Measurements from ENCODE around the gene ECHS1.
"Not testable (repeated sequence)": the region's sequence is repeated elsewhere in the genome, so short reads cannot be mapped to it uniquely, and the experiment has no call there.

Gene ECHS1

DNA sequence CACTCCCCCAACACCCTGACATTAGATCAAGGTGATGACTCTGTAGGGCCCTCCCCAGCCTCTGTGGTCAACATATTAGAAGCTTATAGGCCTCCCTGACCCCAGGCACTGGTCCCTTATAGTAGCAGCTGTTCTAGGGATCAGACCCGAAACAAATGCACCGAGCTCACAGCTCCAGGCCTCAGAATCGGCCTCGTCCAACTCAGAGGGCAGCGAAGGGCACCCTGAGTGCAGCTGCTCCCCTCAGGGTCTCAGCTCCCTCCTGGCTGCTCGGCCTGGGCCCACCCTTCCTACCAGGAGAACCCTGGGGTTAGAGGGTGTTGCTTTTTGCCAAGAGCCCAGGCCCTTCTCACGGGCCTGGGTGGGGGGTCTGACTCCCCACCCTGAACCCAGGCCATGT is 5.0 kb downstream of the ECHS1 start:
- Histone ChIP-seq H3K4me1 (ENCODE audit: control insufficient read depth, insufficient read depth, low read length) (peaks cover 2% of the 10 kb centered on the region), H3K27ac (ENCODE audit: low read depth, low read length) (no peak overlapping the region), H3K36me3 (ENCODE audit: control insufficient read depth, insufficient read depth, low read length) (peaks cover 37% of the 10 kb centered on the region), H3K4me3 (ENCODE audit: low read length) (no peak overlapping the region), H3K9ac (ENCODE audit: low read length) (no peak overlapping the region), H3K27me3 (ENCODE audit: control insufficient read depth, insufficient read depth, low read length) (no peaks in the 10 kb centered on the region)

DNA sequence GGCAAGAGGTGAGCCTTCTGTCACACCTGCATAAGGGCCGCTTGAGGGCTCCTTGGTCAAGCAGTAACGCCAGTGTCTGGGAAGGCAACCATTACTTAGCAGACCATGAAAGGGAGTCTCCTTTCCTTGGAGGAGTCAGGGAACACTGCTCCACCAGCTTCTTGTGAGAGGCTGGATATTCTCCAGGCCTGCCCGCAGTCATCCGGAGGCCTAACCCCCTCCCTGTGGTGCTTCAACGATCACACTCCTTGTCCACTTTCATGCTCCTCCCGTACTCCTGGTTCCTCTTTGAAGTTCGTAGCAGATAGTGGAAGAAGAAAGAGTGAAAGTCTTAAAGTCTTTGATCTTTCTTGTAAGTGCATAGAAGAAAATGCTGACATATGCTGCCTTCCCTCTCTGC is 5.7 kb downstream of the ECHS1 start:
- not testable (repeated sequence) for H3K4me1 ChIP-seq (ENCODE audit: control insufficient read depth, insufficient read depth, low read length); H3K9ac ChIP-seq (ENCODE audit: low read length); H3K4me3 ChIP-seq (ENCODE audit: low read length); H3K27ac ChIP-seq (ENCODE audit: low read depth, low read length); H3K27me3 ChIP-seq (ENCODE audit: control insufficient read depth, insufficient read depth, low read length)
- H3K36me3 ChIP-seq (ENCODE audit: control insufficient read depth, insufficient read depth, low read length) = peaks cover 37% of the 10 kb centered on the region

DNA sequence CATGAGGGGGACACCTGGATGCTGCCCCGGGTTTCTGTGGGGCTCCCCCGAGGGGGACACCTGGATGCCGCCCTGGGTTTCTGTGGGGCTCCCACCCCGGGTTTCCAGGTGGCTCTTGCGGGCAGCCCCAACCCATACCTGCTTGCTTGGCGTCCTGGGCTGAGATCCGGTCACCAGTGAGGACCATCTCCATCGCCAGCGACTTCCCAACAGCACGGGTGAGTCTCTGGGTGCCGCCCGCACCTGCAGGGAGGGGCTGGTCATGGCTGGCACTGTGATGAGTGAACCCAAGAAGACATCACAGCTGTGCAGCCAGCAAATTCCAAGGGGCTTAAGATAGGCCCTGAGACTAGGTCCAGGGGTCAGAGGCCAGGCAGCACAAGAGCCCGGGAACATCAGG is 6.4 kb downstream of the ECHS1 start:
- Histone ChIP-seq H3K9ac (ENCODE audit: low read length) (no peak overlapping the region), H3K4me3 (ENCODE audit: low read length) (no peak overlapping the region), H3K27ac (ENCODE audit: low read depth, low read length) (no peak overlapping the region), H3K36me3 (ENCODE audit: control insufficient read depth, insufficient read depth, low read length) (peaks cover 37% of the 10 kb centered on the region), H3K27me3 (ENCODE audit: control insufficient read depth, insufficient read depth, low read length) (no peaks in the 10 kb centered on the region), H3K4me1 (ENCODE audit: control insufficient read depth, insufficient read depth, low read length) (no peaks in the 10 kb centered on the region)

DNA sequence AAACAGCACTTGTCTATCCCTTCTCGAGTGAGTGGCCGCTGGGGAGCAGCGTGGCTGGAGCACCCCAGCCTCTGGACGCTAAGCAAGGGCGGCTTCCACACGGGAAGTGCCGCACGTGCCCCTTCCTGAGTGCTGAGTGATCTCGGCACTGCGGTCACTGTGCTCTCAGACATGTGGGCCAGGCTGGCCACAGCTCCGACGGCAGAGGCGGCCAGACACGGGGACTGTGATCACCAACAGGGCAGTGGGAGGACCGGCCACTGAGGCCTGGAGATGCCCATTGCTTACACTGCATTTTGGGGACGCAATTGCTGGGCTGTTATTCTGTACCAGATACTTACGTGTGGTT is 7.0 kb downstream of the ECHS1 start:
- H3K36me3 ChIP-seq (ENCODE audit: control insufficient read depth, insufficient read depth, low read length) = peaks cover 37% of the 10 kb centered on the region
- H3K27me3 ChIP-seq (ENCODE audit: control insufficient read depth, insufficient read depth, low read length) = no peaks in the 10 kb centered on the region
- H3K9ac ChIP-seq (ENCODE audit: low read length) = no peak overlapping the region
- no peak overlapping the region for H3K4me3 ChIP-seq (ENCODE audit: low read length)
- no peaks in the 10 kb centered on the region for H3K4me1 ChIP-seq (ENCODE audit: control insufficient read depth, insufficient read depth, low read length)
- H3K27ac ChIP-seq (ENCODE audit: low read depth, low read length) = no peak overlapping the region

DNA sequence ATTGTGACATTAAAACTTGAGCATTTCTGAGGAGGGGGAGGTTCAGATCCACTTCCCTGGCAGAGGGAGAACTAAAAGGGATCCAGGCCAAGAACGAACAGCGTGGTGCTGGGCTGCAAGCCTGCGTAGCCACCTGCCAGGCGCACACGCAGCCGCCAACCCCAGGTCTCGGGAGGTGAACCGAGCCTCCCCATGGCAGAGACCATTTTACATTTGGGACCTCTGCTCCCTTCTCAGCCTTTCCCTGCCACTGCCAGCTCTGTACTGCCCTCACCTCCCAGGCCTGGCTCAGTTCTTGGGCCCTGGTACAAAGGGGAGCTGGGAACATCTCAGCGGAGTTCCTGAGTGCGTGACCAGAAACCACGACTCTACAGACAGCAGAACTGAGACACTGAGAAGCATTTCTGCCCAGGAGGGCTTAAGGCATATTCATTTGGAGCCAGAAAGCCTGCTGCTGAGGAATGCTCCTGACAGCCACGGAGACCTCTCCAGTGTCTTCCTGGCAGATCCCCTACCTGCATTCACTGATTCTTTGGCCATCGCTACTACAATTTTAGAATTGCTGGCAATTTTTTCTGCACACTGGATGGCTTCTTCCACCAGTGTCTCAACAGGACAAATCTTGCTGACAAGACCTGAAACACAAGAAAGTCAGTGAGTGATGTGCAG is 7.6 kb downstream of the ECHS1 start:
- Histone ChIP-seq H3K9ac (ENCODE audit: low read length) (no peak overlapping the region), H3K27ac (ENCODE audit: low read depth, low read length) (no peak overlapping the region), H3K36me3 (ENCODE audit: control insufficient read depth, insufficient read depth, low read length) (peaks cover 37% of the 10 kb centered on the region), H3K4me1 (ENCODE audit: control insufficient read depth, insufficient read depth, low read length) (no peaks in the 10 kb centered on the region), H3K4me3 (ENCODE audit: low read length) (no peak overlapping the region), H3K27me3 (ENCODE audit: control insufficient read depth, insufficient read depth, low read length) (no peaks in the 10 kb centered on the region)

DNA sequence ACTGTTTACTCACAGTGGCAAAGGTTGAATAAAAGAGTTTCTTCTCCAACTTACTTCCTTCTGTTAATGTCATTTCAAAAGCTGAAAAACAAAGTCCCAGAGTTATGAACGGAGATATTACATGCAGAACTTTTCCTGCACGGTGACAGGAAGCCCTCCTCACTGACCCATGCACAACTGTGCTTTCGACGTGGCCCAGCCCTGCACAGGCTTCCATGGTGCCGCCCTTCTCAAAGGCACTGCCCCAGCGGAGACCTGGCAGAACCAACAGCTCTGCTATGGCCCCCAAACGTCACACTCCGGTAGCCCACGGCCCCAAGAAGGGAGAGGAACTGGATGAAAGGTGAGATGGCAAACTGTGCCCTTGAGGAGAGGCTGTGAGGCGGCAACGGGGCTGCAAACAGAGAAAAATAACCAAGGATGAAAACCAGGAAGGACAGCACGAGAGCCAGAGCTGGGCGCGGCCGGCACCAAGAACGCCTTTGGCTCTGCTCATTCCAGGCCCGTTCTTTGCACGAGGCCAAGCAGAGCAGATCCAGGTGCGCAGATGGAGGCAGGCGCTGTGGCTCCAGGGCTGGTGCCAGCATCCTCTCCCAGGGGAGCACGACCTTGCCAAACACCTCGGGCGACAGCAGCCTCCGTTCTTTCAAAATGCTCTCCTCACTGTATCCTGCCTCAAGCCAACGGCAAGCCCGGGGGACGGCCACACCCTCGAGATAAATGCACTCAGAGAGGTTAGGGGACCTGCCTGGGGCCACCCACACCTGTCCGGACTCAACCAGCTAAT is 8.3 kb downstream of the ECHS1 start:
- Histone ChIP-seq H3K27ac (ENCODE audit: low read depth, low read length) (no peak overlapping the region), H3K4me1 (ENCODE audit: control insufficient read depth, insufficient read depth, low read length) (no peaks in the 10 kb centered on the region), H3K9ac (ENCODE audit: low read length) (no peak overlapping the region), H3K36me3 (ENCODE audit: control insufficient read depth, insufficient read depth, low read length) (peaks cover 32% of the 10 kb centered on the region), H3K4me3 (ENCODE audit: low read length) (no peak overlapping the region), H3K27me3 (ENCODE audit: control insufficient read depth, insufficient read depth, low read length) (no peaks in the 10 kb centered on the region)

DNA sequence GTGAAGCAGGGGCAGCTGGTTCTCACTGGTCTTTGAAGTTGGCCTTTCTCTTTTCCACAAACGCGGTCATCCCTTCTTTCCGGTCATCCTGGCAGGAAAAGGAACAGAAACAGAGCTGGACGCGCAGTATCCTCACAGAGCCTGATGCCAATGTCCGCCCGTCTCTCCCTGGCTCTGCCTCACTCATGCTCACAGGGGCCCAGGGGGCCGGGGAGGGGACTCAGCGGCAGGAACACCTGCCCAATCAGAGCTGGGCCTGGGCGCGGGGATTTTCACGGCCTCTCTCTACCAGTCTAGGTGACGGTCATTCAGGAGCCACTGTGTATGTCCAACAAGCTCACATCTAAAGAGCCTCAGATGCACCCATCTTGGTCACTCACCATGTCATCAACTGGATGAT is 10.3 kb downstream of the ECHS1 start:
- Histone ChIP-seq H3K36me3 (ENCODE audit: control insufficient read depth, insufficient read depth, low read length) (peaks cover 15% of the 10 kb centered on the region), H3K4me3 (ENCODE audit: low read length) (no peak overlapping the region), H3K27me3 (ENCODE audit: control insufficient read depth, insufficient read depth, low read length) (no peaks in the 10 kb centered on the region), H3K27ac (ENCODE audit: low read depth, low read length) (no peak overlapping the region), H3K9ac (ENCODE audit: low read length) (no peak overlapping the region), H3K4me1 (ENCODE audit: control insufficient read depth, insufficient read depth, low read length) (no peaks in the 10 kb centered on the region)

DNA sequence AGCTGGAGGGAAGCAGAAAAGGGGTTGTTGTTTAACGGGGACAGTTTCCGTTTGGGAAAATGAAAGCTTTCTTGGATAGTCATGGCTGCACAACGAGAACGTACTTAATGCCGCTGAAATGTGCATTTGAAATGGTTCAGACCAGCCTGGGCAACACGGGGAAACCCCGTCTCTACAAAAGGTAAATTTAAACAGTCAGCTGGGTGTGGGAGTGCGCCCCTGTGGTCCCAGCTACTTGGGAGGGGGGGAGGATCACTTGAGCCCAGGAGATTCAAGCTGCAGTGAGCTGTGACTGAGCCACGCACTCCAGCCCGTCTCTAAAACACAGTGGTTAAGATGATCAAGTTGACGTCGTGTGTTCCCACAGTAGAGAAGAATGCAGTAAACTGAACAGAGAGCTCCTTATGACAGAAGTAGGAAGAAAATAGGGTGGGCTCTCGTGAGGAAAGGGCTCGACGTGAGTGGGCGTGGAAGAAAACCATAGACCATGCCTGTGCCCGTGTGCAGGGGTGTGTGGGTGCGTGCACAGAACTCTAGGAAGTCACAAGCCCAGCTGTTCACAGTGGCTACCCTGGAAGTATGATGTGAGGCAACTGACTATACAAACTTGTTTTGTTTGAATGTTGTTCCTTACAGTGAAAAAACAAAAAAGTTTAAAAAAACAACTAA is 11.2 kb downstream of the ECHS1 start:
- no peak overlapping the region for H3K9ac ChIP-seq (ENCODE audit: low read length)
- no peak overlapping the region for H3K4me3 ChIP-seq (ENCODE audit: low read length)
- H3K27me3 ChIP-seq (ENCODE audit: control insufficient read depth, insufficient read depth, low read length) = no peaks in the 10 kb centered on the region
- H3K36me3 ChIP-seq (ENCODE audit: control insufficient read depth, insufficient read depth, low read length) = peaks cover 15% of the 10 kb centered on the region
- no peak overlapping the region for H3K27ac ChIP-seq (ENCODE audit: low read depth, low read length)
- no peaks in the 10 kb centered on the region for H3K4me1 ChIP-seq (ENCODE audit: control insufficient read depth, insufficient read depth, low read length)

DNA sequence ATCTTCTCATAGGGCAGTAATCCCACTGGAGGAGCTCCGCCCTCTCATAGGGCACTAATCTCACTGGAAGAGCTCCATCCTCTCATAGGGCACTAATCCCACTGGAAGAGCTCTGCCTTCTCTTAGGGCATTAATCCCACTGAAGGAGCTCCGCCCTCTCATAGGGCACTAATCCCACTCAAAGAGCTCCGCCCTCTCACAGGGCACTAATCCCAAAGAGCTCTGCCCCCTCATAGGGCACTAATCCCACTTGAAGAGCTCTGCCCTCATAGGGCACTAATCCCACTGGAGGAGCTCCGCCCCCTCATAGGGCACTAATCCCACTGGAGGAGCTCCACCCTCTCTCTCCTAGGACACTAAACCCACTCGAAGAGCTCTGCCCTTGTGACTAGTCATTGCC is 11.9 kb downstream of the ECHS1 start:
- H3K27ac ChIP-seq (ENCODE audit: low read depth, low read length) = no peak overlapping the region
- H3K27me3 ChIP-seq (ENCODE audit: control insufficient read depth, insufficient read depth, low read length) = no peaks in the 10 kb centered on the region
- H3K4me1 ChIP-seq (ENCODE audit: control insufficient read depth, insufficient read depth, low read length) = no peaks in the 10 kb centered on the region
- H3K4me3 ChIP-seq (ENCODE audit: low read length) = no peak overlapping the region
- peaks cover 11% of the 10 kb centered on the region for H3K36me3 ChIP-seq (ENCODE audit: control insufficient read depth, insufficient read depth, low read length)
- no peak overlapping the region for H3K9ac ChIP-seq (ENCODE audit: low read length)

DNA sequence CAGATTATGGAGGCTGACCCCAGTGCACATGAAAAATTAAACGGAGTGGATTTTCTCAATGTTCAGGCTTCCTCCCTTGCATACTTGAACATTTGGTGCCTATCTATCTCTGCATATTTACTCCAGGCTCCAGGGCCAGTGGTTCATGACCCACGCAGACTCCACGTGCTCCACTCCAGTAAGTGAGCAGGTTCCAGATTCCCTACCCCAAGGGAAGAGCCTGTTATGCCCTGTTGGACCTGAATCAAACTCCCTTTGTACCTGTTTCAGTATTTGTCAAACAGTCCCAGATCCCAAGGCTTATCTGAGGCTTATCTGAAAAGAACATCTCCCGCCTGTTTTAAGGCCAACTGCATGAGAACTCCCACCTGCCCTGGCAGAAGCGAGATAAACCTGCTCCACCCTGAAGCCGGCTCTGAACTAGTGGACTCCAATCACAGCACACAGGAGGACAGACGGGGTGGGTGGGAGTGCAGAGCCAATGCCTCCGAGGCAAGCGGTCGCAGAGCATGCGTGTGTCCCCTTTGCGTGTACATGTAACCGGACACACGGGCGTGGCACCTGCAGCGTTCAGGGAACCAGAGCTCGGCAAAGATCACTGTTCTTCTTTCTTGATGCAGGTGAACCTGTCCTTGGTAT is 13.1 kb downstream of the ECHS1 start:
- no peaks in the 10 kb centered on the region for H3K27me3 ChIP-seq (ENCODE audit: control insufficient read depth, insufficient read depth, low read length)
- H3K27ac ChIP-seq (ENCODE audit: low read depth, low read length) = no peak overlapping the region
- peaks cover 4% of the 10 kb centered on the region for H3K36me3 ChIP-seq (ENCODE audit: control insufficient read depth, insufficient read depth, low read length)
- H3K4me3 ChIP-seq (ENCODE audit: low read length) = no peak overlapping the region
- H3K9ac ChIP-seq (ENCODE audit: low read length) = no peak overlapping the region
- no peaks in the 10 kb centered on the region for H3K4me1 ChIP-seq (ENCODE audit: control insufficient read depth, insufficient read depth, low read length)

DNA sequence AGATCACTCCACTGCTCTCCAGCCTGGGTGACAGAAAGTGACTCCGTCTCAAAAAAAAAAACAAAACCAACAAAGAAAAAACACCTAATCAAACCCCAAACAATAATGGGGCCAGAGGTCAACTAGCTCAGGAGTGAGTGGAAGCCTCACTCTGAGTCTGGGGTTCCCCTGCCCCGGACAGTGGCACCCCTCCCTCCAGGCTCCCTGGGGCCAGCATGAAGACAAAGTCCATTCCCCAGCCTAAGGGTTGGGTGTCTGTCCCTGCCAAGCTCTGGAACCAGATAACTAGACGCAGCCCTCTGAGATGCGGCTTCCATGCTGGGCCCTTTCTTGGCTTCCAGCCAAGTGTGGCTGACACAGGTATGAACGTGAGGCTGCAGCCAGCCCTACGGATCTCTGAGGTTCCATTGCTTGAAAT is 13.6 kb downstream of the ECHS1 start:
- Histone ChIP-seq H3K4me3 (ENCODE audit: low read length) (no peak overlapping the region), H3K9ac (ENCODE audit: low read length) (no peak overlapping the region), H3K36me3 (ENCODE audit: control insufficient read depth, insufficient read depth, low read length) (peaks cover 2% of the 10 kb centered on the region), H3K4me1 (ENCODE audit: control insufficient read depth, insufficient read depth, low read length) (no peaks in the 10 kb centered on the region), H3K27ac (ENCODE audit: low read depth, low read length) (no peak overlapping the region), H3K27me3 (ENCODE audit: control insufficient read depth, insufficient read depth, low read length) (no peaks in the 10 kb centered on the region)

DNA sequence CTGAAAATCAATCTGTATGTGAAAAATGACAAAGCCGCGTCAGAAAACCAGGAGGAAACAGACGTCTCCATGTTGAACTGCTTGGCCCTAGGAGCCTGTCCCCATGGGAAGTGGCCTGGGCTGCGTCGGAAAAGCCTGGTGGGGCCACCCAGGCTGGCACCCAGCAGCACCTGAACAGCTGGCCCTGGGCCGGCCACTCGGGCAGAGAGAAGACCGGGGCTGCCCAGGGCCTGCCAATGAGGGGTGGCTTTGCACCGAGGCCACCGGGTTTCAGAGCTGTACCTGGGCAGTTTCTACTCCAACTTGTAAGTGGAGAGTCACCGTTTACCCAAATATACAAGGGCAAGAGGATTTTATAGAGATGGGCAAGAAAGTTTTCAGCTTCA is 14.2 kb downstream of the ECHS1 start:
- H3K27ac ChIP-seq (ENCODE audit: low read depth, low read length) = no peak overlapping the region
- no peak overlapping the region for H3K9ac ChIP-seq (ENCODE audit: low read length)

More for the DNA sequence above, 14.2 kb downstream of the ECHS1 start:
- no peak overlapping the region for H3K4me3 ChIP-seq (ENCODE audit: low read length)
- peaks cover 2% of the 10 kb centered on the region for H3K36me3 ChIP-seq (ENCODE audit: control insufficient read depth, insufficient read depth, low read length)
- H3K4me1 ChIP-seq (ENCODE audit: control insufficient read depth, insufficient read depth, low read length) = no peaks in the 10 kb centered on the region
- H3K27me3 ChIP-seq (ENCODE audit: control insufficient read depth, insufficient read depth, low read length) = no peaks in the 10 kb centered on the region
